ENCODE data around the gene ZNF236.

DNA sequence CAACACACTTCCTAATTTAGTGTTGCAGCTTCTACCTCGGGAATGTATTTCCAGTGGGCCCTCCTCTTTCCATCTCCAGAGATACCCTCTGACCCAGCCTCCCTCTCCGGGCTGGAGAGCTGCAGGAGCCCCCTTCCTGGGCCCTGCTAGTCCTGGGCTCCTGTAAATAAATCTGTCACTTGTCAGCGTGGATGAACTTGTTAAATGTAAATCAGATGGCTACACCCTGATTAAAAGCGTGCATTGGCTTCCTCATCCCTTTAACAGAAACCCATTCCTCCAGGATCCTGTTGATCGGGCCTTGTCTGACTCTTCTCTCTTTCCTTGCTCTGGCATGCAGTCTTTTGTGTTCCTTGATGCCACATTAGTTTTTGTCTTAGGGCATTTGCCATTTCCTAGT, 2.4 kb downstream of the ZNF236 start:
- TF ChIP-seq CTCF (IDR thresholded peaks at IDR 0.05; ENCODE audit: poor library complexity) (no peak), EZH2phosphoT487 (IDR thresholded peaks at IDR 0.05; ENCODE audit: low read depth, severe bottlenecking, unreplicated experiment) (no peak)
